Bone marrow (tissue), 2 donors: ENCODE measurements around the gene GFPT1.
A peak's percentile ranks its signal among the peaks of the same experiment; 100 is the strongest.
"Not testable (repeated sequence)": the region's sequence is repeated elsewhere in the genome, so short reads cannot be mapped to it uniquely, and the experiment has no call there.

Experiments used
- DNase-seq, 2 donors: peaks; one replicate each; lab custom pipeline; 2025; lab: John Stamatoyannopoulos, UW

Gene GFPT1

DNA sequence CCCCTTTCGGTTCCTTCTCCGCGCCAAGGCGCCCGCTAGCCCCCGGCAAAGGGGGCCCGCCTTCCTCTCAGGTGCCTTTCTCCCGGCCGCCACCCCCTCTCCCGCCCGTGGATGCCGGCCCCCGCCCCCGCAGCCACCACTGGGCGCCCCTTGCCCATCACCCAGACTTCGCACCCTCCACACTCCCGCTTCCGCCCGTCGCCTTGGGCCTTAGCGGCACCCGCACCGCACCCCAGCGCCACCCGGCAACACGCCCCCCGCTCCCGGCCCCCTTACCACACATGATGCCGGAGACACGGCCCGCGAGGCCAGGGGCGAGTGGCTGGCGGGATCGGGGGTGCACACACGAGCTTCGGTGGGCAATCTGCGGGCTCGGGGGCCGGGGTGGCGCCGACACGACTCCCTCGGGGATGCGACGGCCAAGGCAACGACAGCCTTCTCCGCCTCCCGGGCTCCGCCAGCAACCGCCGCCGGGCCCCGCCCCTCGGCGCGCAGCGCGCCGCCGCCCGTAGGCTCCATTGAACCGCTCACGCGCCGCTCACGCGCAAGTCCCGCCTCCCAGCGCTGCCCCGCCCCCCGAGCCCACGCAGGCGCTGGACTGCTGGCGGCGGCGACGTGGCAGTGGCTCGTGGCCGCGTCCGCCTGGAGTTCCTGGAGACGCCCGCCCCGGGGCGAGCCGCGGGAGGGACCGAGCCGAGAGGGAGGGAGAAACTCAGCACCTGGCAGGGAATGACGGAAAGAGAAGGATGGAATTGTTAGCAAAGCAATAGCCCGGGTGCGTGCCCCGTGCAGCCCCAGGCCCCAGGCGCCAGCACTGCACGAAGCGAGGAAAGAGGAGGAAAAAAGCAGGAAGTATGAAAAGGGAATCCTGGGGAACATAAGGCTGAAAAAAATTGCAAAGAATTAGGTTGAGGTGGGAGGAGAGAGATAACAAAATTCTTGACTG lies at the start of gene GFPT1:
Gene GFPT1, minus strand, starts transcription at position 439 of the 946 bp plus-strand sequence. Its CDS starts 156 bp downstream, at position 283.
- peak; percentile 66 to 78 for DNase-seq

GRCh38 chr2:69436596-69436937 lies 49.5 kb upstream of the GFPT1 start:
- no peak for DNase-seq

GRCh38 chr2:69434753-69435152 lies 47.7 kb upstream of the GFPT1 start:
- no peak for DNase-seq

DNA sequence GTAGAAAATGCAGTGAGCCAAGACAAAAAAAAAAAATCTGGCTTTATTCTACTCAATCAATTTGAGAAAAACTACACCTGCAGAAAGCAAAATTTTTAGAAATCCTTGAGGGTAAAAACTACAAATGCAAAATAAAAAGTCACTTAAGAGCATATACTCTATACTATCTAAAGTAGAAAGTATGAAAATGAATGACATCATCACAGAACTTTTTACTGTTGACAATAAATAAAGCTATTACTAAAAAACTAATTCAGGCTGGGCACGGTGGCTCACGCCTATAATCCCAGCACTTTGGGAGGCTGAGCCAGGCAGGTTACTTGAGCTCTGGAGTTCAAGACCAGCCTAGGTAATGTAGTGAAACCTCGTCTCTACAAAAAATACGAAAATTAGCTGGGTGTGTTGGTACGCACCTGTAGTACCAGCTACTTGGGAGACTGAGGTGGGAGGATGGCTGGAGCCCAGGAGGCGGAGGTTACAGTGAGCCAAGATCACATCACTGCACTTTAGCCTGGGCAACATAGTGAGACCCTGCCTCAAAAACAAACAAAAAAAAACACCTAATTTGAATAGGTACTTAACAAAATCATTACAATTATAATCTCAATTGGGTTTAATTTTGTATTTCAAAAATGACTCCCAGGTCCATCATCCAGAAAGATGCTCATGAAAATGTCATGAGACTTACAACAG lies 42.6 kb upstream of the GFPT1 start:
- DNase-seq: no peak

- DNase-seq: no peak
Observed at GRCh38 chr2:69428981-69429380, 42.0 kb upstream of the GFPT1 start.

DNA sequence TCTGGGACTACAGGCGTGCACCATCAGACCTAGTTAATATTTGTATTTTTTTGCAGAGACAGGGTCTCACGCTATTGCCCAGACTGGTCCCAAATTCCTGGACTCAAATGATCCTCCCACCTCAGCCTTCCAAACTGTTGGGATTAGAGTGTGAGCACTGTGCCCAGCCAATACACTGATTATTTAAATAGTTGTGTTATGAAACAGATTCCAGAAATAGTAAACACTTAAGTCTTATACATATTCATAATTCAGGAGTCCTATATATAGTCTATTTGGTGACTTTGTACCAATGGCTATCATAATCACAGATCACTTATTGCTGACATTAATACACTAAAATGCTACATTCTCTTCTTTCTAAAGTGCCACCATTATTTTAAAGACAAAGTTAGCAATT lies 37.4 kb upstream of the GFPT1 start:
- no peak for DNase-seq

GRCh38 chr2:69422198-69422597 lies 35.2 kb upstream of the GFPT1 start:
- no peak for DNase-seq

GRCh38 chr2:69419111-69419510 lies 32.1 kb upstream of the GFPT1 start:
- DNase-seq: not testable (repeated sequence)

DNA sequence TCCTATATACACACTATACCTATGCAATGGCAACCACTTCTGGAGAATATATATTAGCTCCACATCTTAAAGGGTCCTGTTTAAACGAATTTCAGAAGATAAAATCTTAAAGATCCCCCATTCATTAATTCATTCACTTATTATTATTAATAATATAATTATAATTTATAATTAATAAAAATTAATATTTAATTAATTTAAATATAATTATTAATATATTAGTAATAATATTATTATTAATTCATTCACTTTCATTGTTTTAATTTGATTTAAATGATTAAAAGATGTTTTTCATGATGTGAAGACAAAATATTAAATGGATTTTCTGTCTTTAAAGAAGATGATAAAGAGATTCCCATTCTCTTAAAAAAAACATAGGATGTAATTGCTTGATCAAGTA lies 29.1 kb upstream of the GFPT1 start:
- no peak for DNase-seq

GRCh38 chr2:69411120-69411519 lies 24.1 kb upstream of the GFPT1 start:
- no peak for DNase-seq

GRCh38 chr2:69405306-69405705 lies 18.3 kb upstream of the GFPT1 start:
- DNase-seq: no peak

- no peak for DNase-seq
Observed at GRCh38 chr2:69400121-69400520, 13.1 kb upstream of the GFPT1 start.

GRCh38 chr2:69397234-69397633 lies 10.2 kb upstream of the GFPT1 start:
- no peak for DNase-seq

DNA sequence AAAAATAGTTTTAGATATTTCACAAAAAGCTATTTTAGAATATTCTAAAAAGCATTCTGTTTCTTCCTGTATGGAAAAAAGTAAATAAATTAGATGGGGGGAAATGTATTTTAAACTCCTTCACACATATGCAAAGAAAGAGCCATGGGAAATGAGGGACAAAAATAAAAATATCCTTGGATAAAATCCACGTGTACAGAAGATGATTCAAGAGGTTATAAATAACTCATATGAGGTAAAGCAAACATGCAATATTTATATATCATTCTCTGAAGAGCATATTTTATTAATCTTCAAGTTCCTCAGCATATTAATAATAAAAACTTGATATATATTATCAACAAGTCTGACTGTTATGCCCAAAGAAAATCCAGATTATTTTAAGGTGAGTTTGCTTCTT lies 8.8 kb upstream of the GFPT1 start:
- no peak for DNase-seq

- no peak for DNase-seq
Observed at GRCh38 chr2:69393963-69394362, 6.9 kb upstream of the GFPT1 start.

- peak in 1 of 2 donors; percentile 55 for DNase-seq
Observed at GRCh38 chr2:69390471-69390870, 3.4 kb upstream of the GFPT1 start.

DNA sequence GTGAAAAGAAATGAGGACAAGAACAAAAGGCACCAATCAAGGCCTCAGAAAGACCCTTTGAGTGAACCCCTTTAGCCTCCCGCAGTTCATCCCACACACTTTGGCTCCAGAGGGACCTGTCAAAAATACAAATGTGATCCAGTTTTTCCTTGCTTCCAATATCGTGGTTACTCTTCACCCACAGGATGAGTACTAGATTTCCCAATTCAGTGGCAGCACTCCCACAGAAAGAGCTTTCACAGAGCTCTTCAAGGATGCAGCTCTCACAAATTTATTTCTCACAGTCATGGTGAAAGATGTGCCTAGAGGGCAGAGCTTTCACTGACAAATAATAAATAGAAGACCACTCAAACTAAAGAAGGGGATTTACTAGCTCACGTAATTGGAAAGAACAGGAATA lies 3.0 kb upstream of the GFPT1 start:
- no peak for DNase-seq

GRCh38 chr2:69389271-69389670 lies 2.2 kb upstream of the GFPT1 start:
- no peak for DNase-seq

- no peak for DNase-seq
Observed at GRCh38 chr2:69387770-69388481, 899 bp upstream of the GFPT1 start.

GRCh38 chr2:69386360-69386759 lies 667 bp downstream of the GFPT1 start:
- no peak for DNase-seq

- DNase-seq: no peak
Observed at GRCh38 chr2:69385443-69386151, 1.4 kb downstream of the GFPT1 start.

DNA sequence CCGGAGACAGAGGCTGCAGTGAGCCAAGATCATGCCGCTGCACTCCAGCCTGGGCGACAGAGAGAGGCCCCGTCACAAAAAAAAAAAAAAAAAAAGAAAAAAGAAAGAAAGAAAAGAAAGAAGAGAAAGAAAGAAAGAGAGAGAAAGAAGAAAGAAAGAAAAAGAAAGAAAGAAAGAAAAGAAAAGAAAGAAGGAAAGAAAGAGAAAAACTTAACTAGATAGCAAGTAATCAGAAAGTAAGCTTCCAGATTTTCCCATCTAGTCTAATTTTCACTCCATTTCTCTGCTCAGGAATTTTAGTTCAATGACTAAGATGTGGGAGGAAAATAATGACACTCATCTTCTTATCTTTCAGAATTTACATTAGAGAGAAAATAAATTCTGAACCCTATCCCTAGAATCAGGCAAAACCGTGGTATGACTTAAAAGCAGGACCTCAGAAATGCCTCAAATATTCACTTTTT lies 2.4 kb downstream of the GFPT1 start:
- DNase-seq: no peak
